B cell (primary cell): ENCODE measurements around the gene NUAK1. TPM values are rescaled to one million over a fixed set of nuclear protein-coding genes. Genes with fewer than 3 reads are reported as not detected.

Experiments
- ATAC-seq: fragments of 200-7000 bp; cut with Tn5 transposase; one replicate; pipeline ENCODE4 v1.10.0; 2021; ENCODE audit warnings: low read depth, mild to moderate bottlenecking, moderate number of reproducible peaks, moderate library complexity
- CTCF ChIA-PET: fragments of 350-600 bp; sonication (Branson Sonifier 250); formaldehyde crosslinking; loops from one replicate; lab custom pipeline; 2021; ENCODE audit warnings: antibody characterized with exemption, inconsistent platforms; lab: Charles Lee
- POLR2A ChIA-PET: fragments of 350-600 bp; sonication (Branson Sonifier 250); formaldehyde crosslinking; loops from one replicate; lab custom pipeline; 2021; ENCODE audit warnings: antibody characterized with exemption; lab: Charles Lee
- DNase-seq: peaks from one replicate; pipeline ENCODE4 v3.0.0; 2013
- H2AFZ ChIP-seq: 2 replicates; pipeline ENCODE4 v1.6.1; 2012; ENCODE audit warnings: mild to moderate bottlenecking, low read depth, low read length; ENCODE audit not compliant: insufficient read depth, poor library complexity, severe bottlenecking
- H3K27ac ChIP-seq, 2 donors: 1 replicate in 1 of 2; 2 replicates in 1 of 2; pipeline ENCODE4 v1.5.1; 2012 to 2013; ENCODE audit warnings: low read length in 2 of 2, mild to moderate bottlenecking in 2 of 2, moderate library complexity in 1 of 2
- H3K27me3 ChIP-seq, 4 experiments: fragments of 200-600 bp in 1 of 4; sonication (generic) in 1 of 4; replicated peaks in 1 of 4; 1 replicate in 2 of 4; 2 replicates in 2 of 4; pipeline versions ENCODE4 v1.6.1 to v1.7.0; 2013 to 2016; ENCODE audit warnings: low read length in 3 of 4, mild to moderate bottlenecking in 2 of 4, mixed read lengths in 1 of 4, moderate library complexity in 1 of 4; ENCODE audit not compliant: insufficient read depth in 4 of 4, control insufficient read depth in 3 of 4; ENCODE audit errors: control extremely low read depth in 1 of 4
- H3K36me3 ChIP-seq, 2 experiments: replicated peaks in 1 of 2; 1 replicate in 1 of 2; 2 replicates in 1 of 2; pipeline versions ENCODE4 v1.6.1 to v1.7.1; 2013; ENCODE audit warnings: low read length in 1 of 2; ENCODE audit not compliant: insufficient read depth in 2 of 2, control insufficient read depth in 1 of 2; ENCODE audit errors: control extremely low read depth in 1 of 2, extremely low read depth in 1 of 2
- H3K4me1 ChIP-seq, 2 donors: fragments of 200-600 bp in 1 of 2; sonication (generic) in 1 of 2; 1 replicate in 1 of 2; 2 replicates in 1 of 2; pipeline versions ENCODE4 v1.5.1 to v1.6.1; 2013 to 2017; ENCODE audit warnings: low read length in 2 of 2; ENCODE audit not compliant: control insufficient read depth in 2 of 2, insufficient read depth in 2 of 2
- H3K4me2 ChIP-seq: replicated peaks from 2 replicates; pipeline ENCODE3; 2012; ENCODE audit warnings: mild to moderate bottlenecking, low read depth, low read length; ENCODE audit not compliant: poor library complexity, severe bottlenecking
- H3K4me3 ChIP-seq, 5 experiments: fragments of 200-600 bp in 1 of 5; sonication (generic) in 1 of 5; 1 replicate in 3 of 5; 2 replicates in 2 of 5; pipeline versions ENCODE4 v1.5.1 to v1.7.0; 2011 to 2016; ENCODE audit warnings: low read length in 4 of 5, mild to moderate bottlenecking in 4 of 5, low read depth in 2 of 5, control low read depth in 1 of 5, moderate library complexity in 1 of 5; ENCODE audit not compliant: insufficient read depth in 1 of 5; ENCODE audit errors: control extremely low read depth in 1 of 5, extremely low read depth in 1 of 5
- H3K79me2 ChIP-seq: fragments of 200-600 bp; sonication (generic); one replicate; pipeline ENCODE4 v1.6.0; 2016; ENCODE audit warnings: low read length; ENCODE audit not compliant: control insufficient read depth, insufficient read depth
- H3K9ac ChIP-seq: fragments of 200-600 bp; sonication (generic); 2 replicates; pipeline ENCODE4 v1.6.1; 2017; ENCODE audit warnings: mild to moderate bottlenecking, low read length, moderate library complexity
- H3K9me3 ChIP-seq, 3 donors: one replicate each; pipeline versions ENCODE4 v1.6.1 to v1.7.1; 2013; ENCODE audit warnings: low read length in 2 of 3; ENCODE audit not compliant: control insufficient read depth in 2 of 3, insufficient read depth in 1 of 3; ENCODE audit errors: control extremely low read depth in 1 of 3
- H4K20me1 ChIP-seq: 2 replicates; pipeline ENCODE4 v1.6.0; 2012; ENCODE audit warnings: mild to moderate bottlenecking, low read length; ENCODE audit not compliant: insufficient read depth, control insufficient read depth, poor library complexity, severe bottlenecking
- H3K27ac Mint-ChIP-seq: one replicate; pipeline ENCODE4 v1.8.0; 2021; ENCODE audit warnings: mixed read lengths
- H3K27me3 Mint-ChIP-seq: one replicate; pipeline ENCODE4 v1.8.0; 2021; ENCODE audit warnings: mixed read lengths
- H3K4me1 Mint-ChIP-seq: one replicate; pipeline ENCODE4 v1.8.0; 2021; ENCODE audit warnings: mixed read lengths
- H3K4me3 Mint-ChIP-seq: one replicate; pipeline ENCODE4 v1.8.0; 2021; ENCODE audit warnings: mixed read lengths
- H3K9me3 Mint-ChIP-seq: one replicate; pipeline ENCODE4 v1.8.0; 2022; ENCODE audit warnings: mixed read lengths; ENCODE audit not compliant: insufficient read depth
- CTCF ChIP-seq: fragments of 200-600 bp; IDR thresholded peaks from one replicate; pipeline ENCODE4 v1.8.0; 2022; ENCODE audit warnings: antibody characterized with exemption, mild to moderate bottlenecking
- EZH2 ChIP-seq: IDR thresholded peaks from 2 replicates; pipeline ENCODE4 v1.6.1; 2012; ENCODE audit warnings: borderline replicate concordance, low read depth, mild to moderate bottlenecking, moderate library complexity, low read length; ENCODE audit not compliant: insufficient read depth, poor library complexity, severe bottlenecking
- WGBS: methylation state at CpG from one replicate; pipeline ENCODE4 v1.1.5; 2013; ENCODE audit warnings: missing lambda C conversion rate; ENCODE audit not compliant: insufficient coverage; 5-methylcytosine and 5-hydroxymethylcytosine counted together
- intact Hi-C: fragments of 100-400 bp; cut with micrococcal nuclease; formaldehyde crosslinking; loops from one replicate; pipeline ENCODE4 v1.10.0; 2022
- polyA plus RNA-seq: library from polyadenylated mRNA; depleted of rRNA; stranded (reverse); fragments of >200 nt; gene quantifications from 2 replicates; pipeline ENCODE4 v1.2.3, GENCODE V29; 2012
- total RNA-seq, 2 donors: library from RNA; stranded (reverse); fragments of 120-200 nt in 1 of 2; gene quantifications; 1 replicate in 1 of 2; 2 replicates in 1 of 2; pipeline versions ENCODE4 v1.2.3 to v1.2.4, GENCODE V29; 2013 to 2022

NUAK1 gene
- total and polyA plus RNA-seq, 2 donors (not counting 1 experiment from before 2014, with no cell fraction given) = not detected

- no peaks in the 10 kb centered on the region for H3K79me2 ChIP-seq
- POLR2A ChIA-PET = no interaction called here
- TF ChIP-seq CTCF (no peak), EZH2 (no peak)
- WGBS = 89% methylated on average over 4 of the region's 9 CpGs
- no peaks in the 10 kb centered on the region for H3K4me1 Mint-ChIP-seq
- peaks cover 0 to 4% (median 0%) of the 10 kb centered on the region in 4 experiments for H3K27me3 ChIP-seq
- H3K27ac ChIP-seq = no peak overlapping the region
- peaks cover 8% of the 10 kb centered on the region for H3K27me3 Mint-ChIP-seq
- ATAC-seq (no peak), DNase-seq (no peak)
- H3K27ac Mint-ChIP-seq = no peak overlapping the region
- no peaks in the 10 kb centered on the region for H3K36me3 ChIP-seq
- CTCF ChIA-PET = no interaction called here
- no peak overlapping the region for H3K4me2 ChIP-seq
- no peak overlapping the region for H3K4me3 Mint-ChIP-seq
- H3K4me3 ChIP-seq = no peak overlapping the region
- H3K4me1 ChIP-seq = no peaks in the 10 kb centered on the region
- H2AFZ ChIP-seq = no peak overlapping the region
- intact Hi-C loops = no loop called here
- no peaks in the 10 kb centered on the region for H4K20me1 ChIP-seq
- no peaks in the 10 kb centered on the region for H3K9me3 Mint-ChIP-seq
- H3K9me3 ChIP-seq = peaks cover 0 to 6% (median 0%) of the 10 kb centered on the region in 3 donors
- H3K9ac ChIP-seq = no peak overlapping the region
These were observed 49.8 kb downstream of the NUAK1 start for GRCh38 chr12:106088811-106089485.

- Histone ChIP-seq H3K27me3 (peaks cover 0 to 4% (median 2%) of the 10 kb centered on the region in 4 experiments), H3K4me3 (no peak overlapping the region), H3K27ac (no peak overlapping the region), H3K4me2 (no peak overlapping the region), H3K9me3 (peaks cover 0 to 6% (median 0%) of the 10 kb centered on the region in 3 donors), H3K36me3 (no peaks in the 10 kb centered on the region), H3K79me2 (no peaks in the 10 kb centered on the region), H3K9ac (no peak overlapping the region), H3K4me1 (no peaks in the 10 kb centered on the region), H4K20me1 (no peaks in the 10 kb centered on the region), H2AFZ (no peak overlapping the region)
- ATAC-seq (no peak), DNase-seq (no peak)
- TF ChIP-seq CTCF (no peak), EZH2 (no peak)
- 60% methylated on average over 1 of the region's 4 CpGs for WGBS
- CTCF ChIA-PET = no interaction called here
- H3K4me3 Mint-ChIP-seq = no peak overlapping the region
- H3K27me3 Mint-ChIP-seq = peaks cover 14% of the 10 kb centered on the region
- intact Hi-C loops = no loop called here
- no peak overlapping the region for H3K27ac Mint-ChIP-seq
- H3K9me3 Mint-ChIP-seq = no peaks in the 10 kb centered on the region
- POLR2A ChIA-PET = no interaction called here
- H3K4me1 Mint-ChIP-seq = no peaks in the 10 kb centered on the region
These were observed 50.4 kb downstream of the NUAK1 start for GRCh38 chr12:106088246-106088808.
